ENCODE data around the gene MAS1.
"Not testable (repeated sequence)": the region's sequence is repeated elsewhere in the genome, so short reads cannot be mapped to it uniquely, and the experiment has no call there.

Gene MAS1

GRCh38 chr6:159916752-159917151, 26.0 kb downstream of the MAS1 start:
- no peak overlapping the region for H3K9ac ChIP-seq (ENCODE audit: low read depth, low read length)

GRCh38 chr6:159919011-159919511, 28.3 kb downstream of the MAS1 start:
- H3K9me3 ChIP-seq (ENCODE audit: control insufficient read depth, insufficient read depth, low read length): no peaks in the 10 kb centered on the region
- H3K36me3 ChIP-seq (ENCODE audit: insufficient read depth, low read length): no peaks in the 10 kb centered on the region
- H3K4me1 ChIP-seq (ENCODE audit: insufficient read depth, low read length): no peaks in the 10 kb centered on the region
- no peak overlapping the region for H3K9ac ChIP-seq (ENCODE audit: low read depth, low read length)

More at GRCh38 chr6:159916752-159917151, 26.0 kb downstream of the MAS1 start:
- no peaks in the 10 kb centered on the region for H3K9me3 ChIP-seq (ENCODE audit: control insufficient read depth, insufficient read depth, low read length)
- H3K36me3 ChIP-seq (ENCODE audit: insufficient read depth, low read length): no peaks in the 10 kb centered on the region
- H3K4me1 ChIP-seq (ENCODE audit: insufficient read depth, low read length): no peaks in the 10 kb centered on the region

GRCh38 chr6:159919800-159920199, 29.0 kb downstream of the MAS1 start:
- Histone ChIP-seq H3K9ac (ENCODE audit: low read depth, low read length) (no peak overlapping the region), H3K4me1 (ENCODE audit: insufficient read depth, low read length) (no peaks in the 10 kb centered on the region), H3K36me3 (ENCODE audit: insufficient read depth, low read length) (no peaks in the 10 kb centered on the region), H3K9me3 (ENCODE audit: control insufficient read depth, insufficient read depth, low read length) (no peaks in the 10 kb centered on the region)

- not testable (repeated sequence) for H3K4me1 ChIP-seq (ENCODE audit: insufficient read depth, low read length); H3K36me3 ChIP-seq (ENCODE audit: insufficient read depth, low read length)
These were observed 33.4 kb downstream of the MAS1 start for GRCh38 chr6:159924150-159924549.

GRCh38 chr6:159926542-159927203, 35.9 kb downstream of the MAS1 start:
- Histone ChIP-seq H3K4me1 (ENCODE audit: insufficient read depth, low read length) (no peaks in the 10 kb centered on the region), H3K36me3 (ENCODE audit: insufficient read depth, low read length) (no peaks in the 10 kb centered on the region), H3K9ac (ENCODE audit: low read depth, low read length) (no peak overlapping the region), H3K9me3 (ENCODE audit: control insufficient read depth, insufficient read depth, low read length) (no peaks in the 10 kb centered on the region)

More at GRCh38 chr6:159924150-159924549, 33.4 kb downstream of the MAS1 start:
- not testable (repeated sequence) for H3K9ac ChIP-seq (ENCODE audit: low read depth, low read length); H3K9me3 ChIP-seq (ENCODE audit: control insufficient read depth, insufficient read depth, low read length)

GRCh38 chr6:159929819-159930218, 39.0 kb downstream of the MAS1 start:
- no peaks in the 10 kb centered on the region for H3K36me3 ChIP-seq (ENCODE audit: insufficient read depth, low read length)
- no peak overlapping the region for H3K9ac ChIP-seq (ENCODE audit: low read depth, low read length)
- H3K4me1 ChIP-seq (ENCODE audit: insufficient read depth, low read length): no peaks in the 10 kb centered on the region
- H3K9me3 ChIP-seq (ENCODE audit: control insufficient read depth, insufficient read depth, low read length): no peaks in the 10 kb centered on the region

GRCh38 chr6:159931112-159931511, 40.3 kb downstream of the MAS1 start:
- Histone ChIP-seq H3K9ac (ENCODE audit: low read depth, low read length) (no peak overlapping the region), H3K4me1 (ENCODE audit: insufficient read depth, low read length) (no peaks in the 10 kb centered on the region), H3K9me3 (ENCODE audit: control insufficient read depth, insufficient read depth, low read length) (no peaks in the 10 kb centered on the region), H3K36me3 (ENCODE audit: insufficient read depth, low read length) (no peaks in the 10 kb centered on the region)

- H3K4me1 ChIP-seq (ENCODE audit: insufficient read depth, low read length): no peaks in the 10 kb centered on the region
- H3K36me3 ChIP-seq (ENCODE audit: insufficient read depth, low read length): no peaks in the 10 kb centered on the region
- H3K9ac ChIP-seq (ENCODE audit: low read depth, low read length): no peak overlapping the region
- H3K9me3 ChIP-seq (ENCODE audit: control insufficient read depth, insufficient read depth, low read length): no peaks in the 10 kb centered on the region
These were observed 41.1 kb downstream of the MAS1 start for GRCh38 chr6:159931846-159932245.

- Histone ChIP-seq H3K36me3 (ENCODE audit: insufficient read depth, low read length) (no peaks in the 10 kb centered on the region), H3K9ac (ENCODE audit: low read depth, low read length) (no peak overlapping the region), H3K9me3 (ENCODE audit: control insufficient read depth, insufficient read depth, low read length) (no peaks in the 10 kb centered on the region), H3K4me1 (ENCODE audit: insufficient read depth, low read length) (no peaks in the 10 kb centered on the region)
These were observed 42.3 kb downstream of the MAS1 start for GRCh38 chr6:159933077-159933476.

- Histone ChIP-seq H3K9ac (ENCODE audit: low read depth, low read length) (no peak overlapping the region), H3K36me3 (ENCODE audit: insufficient read depth, low read length) (no peaks in the 10 kb centered on the region), H3K4me1 (ENCODE audit: insufficient read depth, low read length) (no peaks in the 10 kb centered on the region), H3K9me3 (ENCODE audit: control insufficient read depth, insufficient read depth, low read length) (no peaks in the 10 kb centered on the region)
These were observed 43.4 kb downstream of the MAS1 start for GRCh38 chr6:159934181-159934580.

- H3K4me1 ChIP-seq (ENCODE audit: insufficient read depth, low read length): no peaks in the 10 kb centered on the region
- H3K9me3 ChIP-seq (ENCODE audit: control insufficient read depth, insufficient read depth, low read length): no peaks in the 10 kb centered on the region
- no peak overlapping the region for H3K9ac ChIP-seq (ENCODE audit: low read depth, low read length)
These were observed 44.3 kb downstream of the MAS1 start for GRCh38 chr6:159935065-159935464.

GRCh38 chr6:159935633-159936032, 44.8 kb downstream of the MAS1 start:
- no peaks in the 10 kb centered on the region for H3K4me1 ChIP-seq (ENCODE audit: insufficient read depth, low read length)
- H3K9ac ChIP-seq (ENCODE audit: low read depth, low read length): no peak overlapping the region
- H3K9me3 ChIP-seq (ENCODE audit: control insufficient read depth, insufficient read depth, low read length): no peaks in the 10 kb centered on the region
- H3K36me3 ChIP-seq (ENCODE audit: insufficient read depth, low read length): no peaks in the 10 kb centered on the region

More at GRCh38 chr6:159935065-159935464, 44.3 kb downstream of the MAS1 start:
- H3K36me3 ChIP-seq (ENCODE audit: insufficient read depth, low read length): no peaks in the 10 kb centered on the region

- Histone ChIP-seq H3K4me1 (ENCODE audit: insufficient read depth, low read length) (no peaks in the 10 kb centered on the region), H3K9ac (ENCODE audit: low read depth, low read length) (no peak overlapping the region), H3K36me3 (ENCODE audit: insufficient read depth, low read length) (no peaks in the 10 kb centered on the region), H3K9me3 (ENCODE audit: control insufficient read depth, insufficient read depth, low read length) (0 out of 2 replicates have a peak, but pooled peaks cover 8% of the 10 kb centered on the region)
These were observed 48.8 kb downstream of the MAS1 start for GRCh38 chr6:159939591-159940016.

Data from ES-I3 (cell line).